IPS-11a (cell line): ENCODE measurements around the gene ERCC1.

ENCODE experiments used
- H3K4me3 ChIP-seq: one replicate; pipeline ENCODE4 v1.5.1; 2013; ENCODE audit warnings: low read depth, low read length, control low read depth

Gene ERCC1

GRCh38 chr19:45423589-45424190 is at the start of gene ERCC1:
TSS of gene ERCC1 (minus strand) at chr19:45423917. CDS start at chr19:45423374, 543 bp downstream.
- peak within 1 kb of the TSS; percentile 72 for H3K4me3 ChIP-seq

DNA sequence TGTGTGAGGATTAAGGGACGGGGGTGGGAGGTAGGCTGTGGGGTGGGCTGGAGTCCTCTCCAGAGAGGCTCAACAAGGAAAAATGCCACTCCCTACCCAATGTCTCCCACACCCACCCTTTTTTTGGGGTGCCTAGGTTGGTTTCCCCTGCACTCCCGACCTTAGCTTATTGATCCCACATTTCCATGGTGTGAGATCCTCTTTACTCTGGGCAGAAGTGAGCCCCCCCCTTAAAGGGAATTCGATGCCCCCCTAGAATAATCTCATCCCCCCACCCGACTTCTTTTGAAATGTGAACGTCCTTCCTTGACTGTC is 49.6 kb upstream of the ERCC1 start:
- H3K4me3 ChIP-seq: no peak overlapping the region

GRCh38 chr19:45472563-45473366 is 49.0 kb upstream of the ERCC1 start:
- H3K4me3 ChIP-seq: peak overlapping the region; percentile 20

GRCh38 chr19:45471931-45472562 is 48.3 kb upstream of the ERCC1 start:
- peak overlapping the region; percentile 20 for H3K4me3 ChIP-seq

- no peak overlapping the region for H3K4me3 ChIP-seq
Measured at GRCh38 chr19:45471111-45471930, 47.6 kb upstream of the ERCC1 start.

GRCh38 chr19:45470762-45471081 is 47.0 kb upstream of the ERCC1 start:
- H3K4me3 ChIP-seq: no peak overlapping the region

DNA sequence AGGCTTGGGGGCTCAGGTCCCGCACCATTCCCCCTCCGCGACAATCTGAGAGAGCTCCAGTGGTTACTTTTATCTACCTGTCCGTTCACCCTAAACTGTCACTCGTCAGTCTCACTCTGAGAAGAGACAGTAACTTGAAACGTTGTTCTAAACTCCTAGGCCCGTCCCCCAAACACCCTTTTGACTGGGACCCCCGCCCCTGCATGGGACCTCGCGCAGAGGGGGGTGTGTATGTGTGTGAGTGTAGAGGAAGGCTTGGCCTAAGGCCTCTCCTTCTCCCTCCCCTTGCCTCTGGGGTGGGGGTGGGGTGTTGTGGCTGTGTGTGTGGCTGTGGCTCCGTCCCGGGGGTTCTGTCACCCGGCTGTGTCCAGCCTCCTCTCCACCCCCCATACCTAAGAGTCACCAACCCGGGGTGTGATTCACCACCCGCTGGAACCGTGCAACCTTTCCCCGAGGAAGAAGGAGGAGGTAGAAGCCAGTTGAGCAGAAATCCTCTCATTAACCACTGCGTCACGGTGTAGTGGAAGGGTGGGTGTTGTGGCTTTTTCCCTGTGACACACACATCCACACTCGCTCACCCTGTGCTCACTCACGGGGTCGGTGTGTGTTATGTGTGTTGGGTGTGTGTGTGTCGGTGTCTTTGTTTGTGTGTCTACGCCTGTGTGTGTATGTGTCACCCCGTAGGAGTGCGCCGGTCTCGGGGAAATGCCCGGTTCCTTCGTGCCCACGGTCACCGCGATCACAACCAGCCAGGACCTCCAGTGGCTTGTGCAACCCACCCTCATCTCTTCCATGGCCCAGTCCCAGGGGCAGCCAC is 46.4 kb upstream of the ERCC1 start:
- peak overlapping the region; percentile 66 for H3K4me3 ChIP-seq

- peak overlapping the region; percentile 66 for H3K4me3 ChIP-seq
Measured at GRCh38 chr19:45469132-45469944, 45.6 kb upstream of the ERCC1 start.

GRCh38 chr19:45468803-45469131 is 45.0 kb upstream of the ERCC1 start:
- peak overlapping the region; percentile 66 for H3K4me3 ChIP-seq

DNA sequence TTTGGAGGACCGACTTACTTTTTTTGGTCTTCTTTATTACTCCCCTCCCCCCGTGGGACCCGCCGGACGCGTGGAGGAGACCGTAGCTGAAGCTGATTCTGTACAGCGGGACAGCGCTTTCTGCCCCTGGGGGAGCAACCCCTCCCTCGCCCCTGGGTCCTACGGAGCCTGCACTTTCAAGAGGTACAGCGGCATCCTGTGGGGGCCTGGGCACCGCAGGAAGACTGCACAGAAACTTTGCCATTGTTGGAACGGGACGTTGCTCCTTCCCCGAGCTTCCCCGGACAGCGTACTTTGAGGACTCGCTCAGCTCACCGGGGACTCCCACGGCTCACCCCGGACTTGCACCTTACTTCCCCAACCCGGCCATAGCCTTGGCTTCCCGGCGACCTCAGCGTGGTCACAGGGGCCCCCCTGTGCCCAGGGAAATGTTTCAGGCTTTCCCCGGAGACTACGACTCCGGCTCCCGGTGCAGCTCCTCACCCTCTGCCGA is 44.5 kb upstream of the ERCC1 start:
- peak overlapping the region; percentile 66 for H3K4me3 ChIP-seq

DNA sequence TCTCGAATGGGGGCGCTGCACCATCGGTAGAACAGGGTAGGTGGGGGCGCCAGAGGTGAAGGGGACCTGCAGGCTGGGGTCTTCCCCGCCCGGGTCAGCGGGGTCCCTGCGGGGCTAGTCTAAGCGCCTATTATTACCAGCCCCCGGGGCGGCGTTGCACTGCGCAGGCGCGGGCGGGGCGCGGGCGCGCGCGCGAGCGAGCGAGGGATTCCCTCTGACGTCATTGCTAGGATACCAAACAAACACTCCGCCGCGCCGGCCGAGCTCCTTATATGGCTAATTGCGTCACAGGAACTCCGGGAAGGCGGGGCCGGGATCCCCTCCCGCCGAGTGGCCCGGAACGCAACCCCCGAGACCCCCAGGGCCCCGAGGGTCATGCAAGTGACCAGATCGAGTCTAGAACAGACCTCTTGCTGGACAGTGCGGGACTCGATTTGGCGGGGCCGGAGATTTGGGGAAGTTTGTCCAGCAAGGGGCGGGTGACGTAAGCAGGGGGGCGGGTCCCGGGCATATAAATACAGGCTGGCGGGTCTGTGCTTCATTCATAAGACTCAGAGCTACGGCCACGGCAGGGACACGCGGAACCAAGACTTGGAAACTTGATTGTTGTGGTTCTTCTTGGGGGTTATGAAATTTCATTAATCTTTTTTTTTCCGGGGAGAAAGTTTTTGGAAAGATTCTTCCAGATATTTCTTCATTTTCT is 43.9 kb upstream of the ERCC1 start, which contains the start of gene FOSB:
FOSB (plus strand) TSS at position 541 of the 703 bp plus-strand sequence. CDS start 591 bp downstream, outside the sequence.
- H3K4me3 ChIP-seq: peak within 1 kb of the TSS; percentile 66

DNA sequence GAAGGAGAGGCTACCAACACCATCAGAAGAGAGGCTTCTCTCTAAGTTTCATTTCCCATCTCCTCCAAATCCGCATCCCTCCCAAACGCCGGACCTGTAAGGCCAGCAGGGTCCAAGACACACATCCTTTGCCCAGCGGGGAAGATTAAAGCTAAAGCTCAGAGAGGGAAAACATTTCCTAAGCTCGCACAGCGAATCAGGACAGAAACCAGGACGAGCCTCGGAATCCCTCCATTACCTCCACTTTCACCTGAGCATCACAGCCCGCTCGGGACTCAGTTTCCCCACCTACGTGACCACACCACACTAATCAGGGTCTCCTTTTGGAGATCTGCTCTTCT is 43.4 kb upstream of the ERCC1 start:
- H3K4me3 ChIP-seq: peak overlapping the region; percentile 66

GRCh38 chr19:45464852-45465441 is 41.2 kb upstream of the ERCC1 start:
- H3K4me3 ChIP-seq: no peak overlapping the region

DNA sequence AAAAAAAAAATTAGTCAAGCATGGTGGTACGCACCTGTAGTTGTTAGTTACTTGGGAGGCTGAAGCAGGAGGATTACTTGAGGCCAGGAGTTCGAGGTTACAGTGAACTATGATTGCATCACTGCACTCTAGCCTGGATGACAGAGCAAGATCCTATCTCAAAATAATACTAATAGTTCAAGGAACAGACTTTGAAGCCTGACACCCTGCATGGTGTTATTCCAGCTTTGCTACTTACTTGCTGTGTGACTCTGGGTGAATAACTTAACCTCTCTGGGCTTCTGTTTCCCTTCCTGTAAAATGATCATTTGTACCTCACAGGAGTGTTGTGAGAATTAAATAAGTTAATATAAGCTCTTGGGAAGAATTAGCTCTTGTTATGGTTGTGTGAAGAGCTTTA is 40.6 kb upstream of the ERCC1 start:
- no peak overlapping the region for H3K4me3 ChIP-seq

DNA sequence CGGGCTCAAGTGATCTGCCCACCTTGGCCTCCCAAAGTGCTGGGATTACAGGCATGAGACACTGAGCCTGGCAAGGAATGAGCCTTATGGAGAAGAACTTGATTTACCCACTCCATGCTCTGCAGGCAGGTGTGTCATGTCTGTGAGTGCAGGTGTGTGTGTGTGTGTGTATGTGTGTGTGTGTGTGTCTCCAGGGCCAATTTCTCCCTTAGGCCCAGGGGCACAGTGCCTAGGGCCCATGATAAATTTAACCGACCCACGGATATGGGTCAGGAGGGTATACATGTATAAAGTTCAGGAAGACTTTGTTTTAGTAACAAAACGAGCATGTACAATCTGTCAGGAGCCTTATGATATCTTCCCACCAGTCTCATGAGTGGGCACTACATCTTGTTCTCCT is 39.5 kb upstream of the ERCC1 start:
- H3K4me3 ChIP-seq: no peak overlapping the region

DNA sequence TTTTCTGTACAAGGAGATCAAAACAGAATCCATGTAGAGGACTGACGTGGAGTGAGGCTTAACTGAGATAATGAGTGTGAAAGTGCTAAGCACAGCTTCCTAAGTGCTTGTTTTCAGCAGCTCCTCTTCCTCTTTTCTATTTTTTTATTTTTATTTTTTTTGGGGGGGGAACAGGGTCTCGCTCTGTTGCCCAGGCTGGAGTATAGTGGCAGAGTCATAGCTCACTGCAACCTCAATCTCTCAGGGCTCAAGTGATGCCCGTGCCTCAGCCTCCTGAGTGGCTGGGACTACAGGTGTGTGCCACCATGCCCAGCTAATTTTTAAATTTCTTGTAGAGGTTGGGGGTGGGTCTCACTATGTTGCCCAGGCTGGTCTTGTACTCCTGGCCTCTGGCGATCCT is 38.5 kb upstream of the ERCC1 start:
- no peak overlapping the region for H3K4me3 ChIP-seq

GRCh38 chr19:45460807-45461347 is 37.2 kb upstream of the ERCC1 start:
- H3K4me3 ChIP-seq: no peak overlapping the region

DNA sequence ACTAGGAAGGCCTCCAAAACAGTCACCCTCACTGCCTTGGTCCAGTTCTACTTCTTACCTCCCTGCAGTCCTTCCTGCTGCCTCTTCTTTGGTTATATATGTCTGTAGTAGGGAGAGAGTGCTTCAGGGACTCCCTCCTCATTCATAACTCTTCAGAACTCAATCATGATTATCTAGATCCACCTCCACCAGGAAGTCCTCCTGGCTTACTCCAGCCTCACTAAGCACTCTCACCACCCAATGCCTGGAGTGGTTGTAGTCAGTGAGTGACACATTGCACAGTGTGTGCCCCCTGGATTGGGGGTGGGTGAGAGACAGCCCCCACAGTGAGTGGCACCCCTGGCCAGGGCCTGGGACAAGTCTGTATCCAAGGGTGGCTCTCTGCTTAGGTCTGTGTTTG is 34.1 kb upstream of the ERCC1 start:
- H3K4me3 ChIP-seq: no peak overlapping the region

- H3K4me3 ChIP-seq: no peak overlapping the region
Measured at GRCh38 chr19:45456500-45456815, 32.7 kb upstream of the ERCC1 start.
